ENCODE measurements around the gene SGF29.
"Not testable (repeated sequence)": the region's sequence is repeated elsewhere in the genome, so short reads cannot be mapped to it uniquely, and the experiment has no call there.

The SGF29 gene

DNA sequence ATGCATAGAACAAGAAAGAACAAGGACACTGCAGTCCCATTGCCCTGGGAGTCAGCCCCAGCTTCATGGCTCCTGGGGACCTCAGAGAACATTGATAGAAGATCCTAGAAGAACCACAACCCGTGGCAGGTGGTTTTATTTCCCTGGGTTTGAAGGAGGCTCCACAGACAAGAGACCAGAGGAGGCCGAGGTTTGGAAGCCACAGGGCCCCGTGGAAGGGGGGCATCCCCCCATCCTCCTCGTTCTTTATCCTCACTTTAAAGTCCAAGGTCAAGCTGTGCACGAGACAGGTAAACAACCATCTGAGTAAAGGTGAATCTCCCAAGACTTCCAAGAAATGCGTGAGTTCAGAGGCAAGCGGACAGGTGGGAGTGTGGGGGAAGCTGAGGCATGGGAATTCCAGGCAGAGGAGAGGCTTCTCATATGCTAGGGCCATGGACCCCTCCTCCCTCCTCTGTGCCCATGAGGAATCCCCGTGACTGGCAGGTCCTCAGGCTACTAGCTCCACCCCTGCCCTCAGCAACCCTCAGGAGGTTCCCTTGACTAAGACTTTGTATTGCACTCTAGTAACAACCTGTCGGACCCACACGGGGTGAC lies 57.0 kb downstream of the SGF29 start:
- DNase-seq (ENCODE audit: low read depth, low spot score) = no peak

DNA sequence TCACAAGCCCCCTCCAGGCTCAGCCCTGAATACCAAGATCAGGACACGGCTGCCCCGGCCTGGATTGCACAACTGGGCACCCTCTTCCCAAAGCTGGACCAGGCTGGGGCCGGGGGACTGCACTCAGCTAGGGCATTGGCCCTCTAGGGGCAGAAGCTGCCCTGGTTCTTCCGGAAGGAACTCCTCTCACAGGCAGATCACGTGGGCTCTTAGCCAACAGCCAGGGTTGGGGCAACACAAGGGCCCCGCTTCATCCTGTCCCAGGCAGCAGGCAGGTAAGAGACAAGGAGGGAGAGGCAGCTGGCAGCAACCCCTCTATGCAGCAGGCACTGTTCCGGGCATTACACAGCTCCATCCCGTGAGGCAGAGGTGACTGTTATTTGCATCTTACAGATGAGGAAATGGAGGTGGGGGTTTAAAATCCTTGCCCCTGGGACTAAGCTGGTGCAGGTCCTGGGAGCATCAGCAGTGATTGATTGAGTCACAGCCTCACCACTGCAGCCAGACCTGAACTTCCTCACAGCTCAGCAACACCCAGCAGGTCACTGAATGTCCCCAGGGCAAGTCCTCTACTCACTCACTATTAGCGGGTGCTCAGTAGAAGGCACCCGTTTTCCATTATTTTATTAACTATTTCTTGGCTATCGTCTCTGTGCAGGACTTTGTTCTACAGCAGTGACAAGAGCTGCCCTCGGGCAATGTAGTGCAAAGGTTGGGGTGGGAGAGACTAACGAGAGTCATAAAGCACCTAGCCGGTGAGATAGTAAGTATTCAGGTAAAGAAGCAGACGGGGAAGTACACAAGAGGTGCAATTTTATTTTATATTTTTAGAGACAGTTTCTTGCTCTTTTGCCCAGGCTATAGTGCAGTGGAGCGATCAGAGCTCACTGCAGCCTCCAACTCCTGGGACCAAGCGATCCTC lies 58.9 kb downstream of the SGF29 start:
- DNase-seq (ENCODE audit: low read depth, low spot score) = not testable (repeated sequence)

DNA sequence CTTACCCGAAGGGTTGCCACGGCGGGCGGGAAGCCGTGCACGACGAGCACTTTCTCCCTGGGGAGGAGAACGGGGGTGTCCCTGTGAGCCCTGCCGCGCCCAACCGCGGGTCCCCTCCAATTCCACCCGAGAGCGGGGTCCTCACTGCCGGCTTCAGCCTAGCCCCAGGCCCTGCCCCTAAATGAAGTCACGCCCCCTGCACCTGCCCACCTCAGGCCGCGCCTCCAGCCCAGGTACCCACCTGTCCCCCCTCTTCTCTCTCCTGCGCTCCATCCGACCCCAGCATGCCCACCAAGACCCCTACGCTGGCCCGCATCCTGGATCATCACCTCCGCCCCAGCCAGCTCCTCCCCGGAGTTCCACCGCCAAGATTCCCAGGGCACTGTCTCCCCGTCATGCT lies 60.2 kb downstream of the SGF29 start:
- not testable (repeated sequence) for DNase-seq (ENCODE audit: low read depth, low spot score)

DNA sequence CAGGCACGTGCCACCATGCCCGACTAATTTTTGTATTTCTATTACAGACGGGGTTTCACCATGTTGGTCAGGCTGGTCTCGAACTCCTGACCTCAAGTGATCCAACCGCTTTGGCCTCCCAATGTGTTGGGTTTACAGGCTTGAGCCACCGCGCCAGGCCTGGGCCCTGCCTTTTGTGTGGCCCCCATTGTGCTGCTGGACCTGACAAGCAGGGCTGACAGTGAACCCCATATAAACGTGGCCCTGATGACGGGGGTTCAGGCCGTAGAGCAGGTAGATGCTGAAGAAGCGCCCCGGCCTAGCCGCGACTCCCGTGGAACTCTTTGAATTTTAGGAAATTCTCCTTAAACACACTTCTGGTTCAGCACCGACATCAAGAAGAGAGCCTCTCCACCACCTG lies 60.8 kb downstream of the SGF29 start:
- DNase-seq (ENCODE audit: low read depth, low spot score) = not testable (repeated sequence)

DNA sequence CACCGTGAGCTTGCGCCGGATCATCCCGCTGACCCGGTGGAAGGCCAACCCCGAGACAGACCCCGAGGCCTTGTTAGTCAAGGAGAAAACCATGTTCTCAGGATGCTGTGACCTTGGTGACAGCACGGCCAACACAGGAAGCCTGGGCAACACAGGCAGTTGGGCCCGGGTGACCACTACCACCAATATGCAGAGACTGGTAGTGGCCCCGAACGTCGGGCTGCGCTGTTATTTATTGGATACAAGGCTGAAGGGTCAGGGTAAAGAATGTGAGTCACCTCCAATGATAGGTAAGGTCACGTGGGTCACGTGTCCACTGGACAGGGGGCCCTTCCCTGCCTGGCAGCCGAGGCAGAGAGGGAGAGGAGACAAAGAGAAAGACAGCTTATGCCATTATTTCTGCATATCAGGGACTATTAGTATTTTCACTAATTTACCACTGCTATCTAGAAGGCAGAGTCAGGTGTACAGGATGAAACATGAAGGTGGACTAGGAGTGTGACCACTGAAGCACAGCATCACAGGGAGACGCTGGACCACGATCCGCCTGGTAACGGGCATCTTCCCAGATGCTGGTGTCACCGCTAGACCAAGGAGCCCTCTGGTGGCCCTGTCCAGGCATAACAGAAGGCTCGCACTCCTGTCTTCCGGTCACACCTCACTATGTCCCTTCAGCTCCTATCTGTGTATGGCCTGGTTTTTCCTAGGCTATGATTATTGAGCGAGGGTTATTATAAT lies 61.9 kb downstream of the SGF29 start:
- peak; percentile 71 for DNase-seq (ENCODE audit: low read depth, low spot score)

DNA sequence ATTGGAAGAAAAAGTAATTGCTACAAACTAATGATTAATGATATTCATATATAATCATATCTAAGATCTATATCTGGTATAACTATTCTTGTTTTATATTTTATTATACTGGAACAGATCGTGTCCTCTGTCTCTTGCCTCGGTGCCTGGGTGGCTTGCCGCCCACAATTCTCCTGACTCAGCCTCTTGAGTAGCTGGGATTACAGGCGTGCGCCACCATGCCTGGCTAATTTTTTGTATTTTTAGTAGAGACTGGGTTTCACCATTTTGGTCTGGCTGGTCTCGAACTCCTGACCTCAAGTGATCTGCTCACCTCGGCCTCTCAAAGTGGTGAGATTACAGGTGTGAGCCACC lies 62.5 kb downstream of the SGF29 start:
- not testable (repeated sequence) for DNase-seq (ENCODE audit: low read depth, low spot score)

DNA sequence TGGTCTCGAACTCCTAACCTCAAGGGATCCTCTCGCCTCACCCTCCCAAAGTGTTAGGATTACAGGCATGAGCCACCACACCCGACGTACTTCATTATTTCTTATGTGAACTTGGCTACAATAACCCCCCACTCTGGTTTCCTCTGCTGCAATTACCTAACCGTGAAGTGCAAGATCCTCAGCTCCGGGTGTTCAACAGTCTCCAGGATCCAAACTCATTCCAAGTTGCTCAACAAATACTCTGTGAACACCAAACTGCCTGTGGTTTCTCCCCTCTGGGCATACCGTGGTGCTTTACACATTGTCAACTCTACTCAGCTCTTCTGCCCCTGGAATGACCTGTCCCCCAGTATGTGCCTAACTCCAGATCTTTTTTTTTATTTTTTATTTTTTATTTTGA lies 62.9 kb downstream of the SGF29 start:
- DNase-seq (ENCODE audit: low read depth, low spot score) = no peak

DNA sequence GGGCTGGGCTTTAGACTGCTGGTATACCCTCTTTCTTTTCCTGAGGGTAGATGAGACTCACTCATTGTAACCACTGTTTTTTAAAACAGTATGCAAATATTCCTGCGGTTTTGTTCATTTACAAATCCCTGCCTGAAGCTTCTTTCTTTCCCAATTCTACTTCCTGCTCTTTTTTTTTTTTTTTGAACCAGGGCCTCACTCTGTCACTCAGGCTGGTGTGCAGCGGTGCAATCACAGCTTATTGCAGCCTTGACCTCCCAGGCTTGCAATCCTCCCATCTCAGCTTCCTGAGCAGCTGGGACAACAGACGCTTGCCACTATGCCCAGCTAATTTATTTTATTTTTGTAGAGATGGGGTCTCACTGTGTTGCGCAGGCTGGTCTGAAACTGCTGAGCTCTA lies 64.2 kb downstream of the SGF29 start:
- peak; percentile 44 for DNase-seq (ENCODE audit: low read depth, low spot score)

DNA sequence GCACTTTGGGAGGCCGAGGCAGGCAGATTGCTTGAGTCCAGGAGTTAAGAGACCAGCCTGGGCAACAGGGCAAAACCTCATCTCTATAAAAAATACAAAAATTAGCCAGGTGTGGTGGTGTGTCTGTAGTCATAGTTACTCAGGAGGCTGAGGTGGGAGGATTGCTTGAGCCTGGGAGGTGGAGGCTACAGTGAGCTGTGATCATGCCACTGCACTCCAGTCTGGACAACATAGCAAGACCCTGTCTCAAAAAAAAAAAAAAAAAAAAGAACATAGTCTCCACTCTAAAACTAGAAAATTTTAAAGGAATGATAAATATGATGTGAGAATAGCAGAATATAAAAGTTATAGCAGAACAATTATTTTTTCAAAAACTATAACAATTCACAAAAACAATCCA lies 66.6 kb downstream of the SGF29 start:
- not testable (repeated sequence) for DNase-seq (ENCODE audit: low read depth, low spot score)

DNA sequence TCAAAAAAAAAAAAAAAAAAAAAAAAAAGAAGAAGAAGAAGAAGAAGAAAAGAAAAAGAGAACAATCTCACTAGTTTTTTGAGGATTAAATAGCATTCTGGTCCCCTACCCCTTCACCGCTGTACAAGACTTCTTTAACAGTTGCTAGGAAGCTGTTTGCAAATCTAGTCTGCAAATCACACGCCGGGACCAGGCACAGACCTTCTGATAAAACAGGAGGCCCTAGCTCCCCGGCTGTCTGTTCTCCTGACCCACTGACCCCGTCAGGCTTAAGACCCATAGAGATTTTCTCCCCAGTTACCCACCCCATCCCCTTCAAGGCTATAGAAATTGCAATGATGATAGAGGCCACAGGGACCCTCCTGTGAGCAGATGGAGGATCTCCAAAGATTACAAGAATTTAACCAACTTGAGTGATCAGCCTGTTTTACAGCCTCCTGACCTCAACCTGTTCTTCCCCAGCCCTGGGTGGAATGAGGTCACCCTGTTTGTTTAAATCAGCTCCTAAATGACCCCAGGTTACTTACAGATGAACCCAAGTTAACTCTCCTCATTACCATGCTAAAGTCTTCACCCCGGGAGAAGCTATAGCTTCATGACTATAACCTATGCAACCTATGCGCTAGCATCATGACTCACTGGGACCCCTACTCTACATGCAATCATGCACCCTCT lies 67.9 kb downstream of the SGF29 start:
- peak; percentile 26 for DNase-seq (ENCODE audit: low read depth, low spot score)

DNA sequence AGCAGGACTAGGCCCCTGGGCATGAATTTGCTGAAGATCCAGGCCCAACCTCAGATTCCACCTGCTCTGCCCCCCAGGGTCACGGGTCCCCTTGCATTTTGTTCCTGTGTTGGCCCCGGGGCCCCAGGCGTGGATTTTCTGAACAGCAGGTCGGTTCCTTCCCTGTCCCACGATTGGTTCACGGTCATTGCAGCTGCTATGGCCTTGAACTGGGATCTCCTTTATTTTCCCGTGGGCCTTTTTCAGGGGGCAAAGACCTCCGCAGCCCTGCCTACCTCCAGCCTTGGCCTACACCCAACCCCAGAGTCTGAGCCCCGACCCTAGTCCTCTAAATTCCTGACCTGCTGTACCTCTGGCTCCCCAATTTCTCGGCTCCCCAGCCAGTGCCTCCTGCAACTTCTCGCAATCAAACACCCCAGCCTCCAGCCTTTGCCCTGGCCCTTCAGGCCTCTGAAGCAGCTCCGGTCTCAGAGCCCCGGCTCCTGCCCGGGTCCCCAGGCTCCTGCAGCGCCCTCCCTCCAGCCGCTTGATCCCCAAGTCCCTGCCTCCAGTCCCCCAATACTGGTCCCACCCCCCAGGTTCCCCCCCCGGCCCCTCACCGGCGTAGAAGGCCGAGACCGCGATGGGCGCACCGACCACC lies 68.9 kb downstream of the SGF29 start:
- DNase-seq (ENCODE audit: low read depth, low spot score) = not testable (repeated sequence)

DNA sequence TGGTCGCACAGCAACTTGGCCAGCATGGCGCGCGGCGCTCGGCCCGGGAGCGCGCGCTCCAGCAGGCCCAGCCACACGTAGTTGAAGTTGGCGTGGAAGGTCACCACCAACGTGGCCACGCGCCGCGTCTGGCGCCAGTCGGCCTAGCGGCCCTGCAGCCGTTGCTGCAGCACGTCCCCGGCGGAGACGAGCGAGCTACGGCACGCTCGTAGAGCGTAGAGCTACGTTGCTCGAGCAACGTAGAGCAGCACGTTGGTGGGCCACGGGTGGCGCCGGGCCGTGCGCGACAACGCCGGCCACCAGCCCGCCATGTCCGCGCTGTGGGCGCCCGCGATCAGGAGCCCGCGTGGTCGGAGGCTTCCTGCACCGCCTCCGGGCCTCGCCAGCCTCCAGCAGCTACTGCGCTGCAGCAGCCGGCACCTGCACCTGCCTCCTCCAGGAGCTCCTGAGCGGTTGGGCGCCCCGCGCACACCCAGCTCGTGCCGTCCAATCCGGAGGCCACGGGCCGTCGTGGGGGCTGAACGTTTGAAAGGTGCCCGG lies 69.5 kb downstream of the SGF29 start:
- peak; percentile 71 for DNase-seq (ENCODE audit: low read depth, low spot score)

DNA sequence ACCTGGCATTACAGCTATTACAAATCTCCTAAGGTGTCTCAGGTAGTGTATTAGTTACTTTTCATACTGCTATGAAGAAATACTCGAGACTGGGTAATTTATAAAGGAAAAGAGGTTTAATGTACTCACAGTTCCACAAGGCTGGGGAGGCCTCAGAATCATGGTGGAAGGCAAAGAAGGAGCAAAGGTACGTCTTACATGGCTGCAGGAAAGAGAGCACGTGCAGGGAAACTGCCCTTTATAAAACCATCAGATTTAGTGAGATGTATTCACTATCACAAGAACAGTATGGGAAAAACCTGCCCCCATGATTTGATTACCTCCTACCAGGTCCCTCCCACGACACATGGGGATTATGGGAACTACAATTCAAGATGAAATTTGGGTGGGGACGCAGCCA lies 77.2 kb downstream of the SGF29 start:
- not testable (repeated sequence) for DNase-seq (ENCODE audit: low read depth, low spot score)

DNA sequence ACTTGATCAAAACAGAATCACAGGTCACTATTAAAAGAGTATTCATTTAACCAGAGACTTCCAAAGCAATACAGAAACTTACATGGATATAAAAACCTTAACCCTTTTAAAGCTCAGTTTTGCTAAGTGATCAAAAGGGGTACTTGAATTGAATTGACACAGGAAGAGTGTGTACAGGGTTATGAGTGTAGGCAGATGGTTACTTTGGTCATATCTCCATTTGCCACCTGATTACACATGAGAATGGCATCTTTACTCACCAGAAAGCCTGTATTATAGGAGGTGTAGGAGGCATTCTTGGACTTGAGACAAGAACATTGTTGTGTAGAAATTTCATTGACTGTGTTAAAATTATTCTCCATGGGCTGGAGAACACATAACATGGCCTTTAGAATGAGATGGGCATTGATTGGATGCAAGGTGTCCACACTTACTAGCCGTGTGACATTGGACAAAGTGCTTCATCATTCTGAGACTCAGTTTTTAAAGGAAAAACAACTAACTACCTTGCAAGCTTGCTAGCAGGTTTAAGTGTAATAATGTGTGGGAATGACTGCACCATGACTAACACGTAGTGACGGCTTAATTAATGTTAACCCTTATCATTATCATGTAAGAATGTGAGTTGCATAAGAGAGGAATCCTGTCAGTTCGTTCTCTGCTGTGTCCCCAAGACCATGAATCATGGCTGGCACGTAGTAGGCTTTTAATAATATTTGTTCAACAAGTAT lies 82.5 kb downstream of the SGF29 start:
- not testable (repeated sequence) for DNase-seq (ENCODE audit: low read depth, low spot score)

DNA sequence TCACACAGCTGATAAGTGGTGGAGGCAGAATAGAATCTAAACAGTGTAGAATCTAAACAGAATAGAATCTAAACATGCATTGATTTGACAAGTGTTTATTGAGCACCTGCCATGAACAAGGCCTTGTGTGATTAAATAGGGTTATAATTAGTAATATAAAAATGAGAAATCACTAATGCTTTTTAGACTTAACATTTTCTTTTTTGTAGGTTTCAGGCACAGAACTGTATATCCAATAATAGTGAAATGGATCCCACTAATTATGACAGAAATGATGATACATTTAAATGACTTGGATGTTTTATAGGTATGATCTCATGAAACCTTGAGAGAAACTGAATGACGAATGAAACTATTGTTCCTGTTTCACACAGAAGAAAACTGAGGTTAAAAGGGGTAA lies 84.0 kb downstream of the SGF29 start, which contains the start of gene NPIPB8:
Gene NPIPB8, plus strand, starts transcription at position 301 of the 400 bp plus-strand sequence. CDS start 296 bp downstream, outside the sequence.
- not testable (repeated sequence) for DNase-seq (ENCODE audit: low read depth, low spot score)

DNA sequence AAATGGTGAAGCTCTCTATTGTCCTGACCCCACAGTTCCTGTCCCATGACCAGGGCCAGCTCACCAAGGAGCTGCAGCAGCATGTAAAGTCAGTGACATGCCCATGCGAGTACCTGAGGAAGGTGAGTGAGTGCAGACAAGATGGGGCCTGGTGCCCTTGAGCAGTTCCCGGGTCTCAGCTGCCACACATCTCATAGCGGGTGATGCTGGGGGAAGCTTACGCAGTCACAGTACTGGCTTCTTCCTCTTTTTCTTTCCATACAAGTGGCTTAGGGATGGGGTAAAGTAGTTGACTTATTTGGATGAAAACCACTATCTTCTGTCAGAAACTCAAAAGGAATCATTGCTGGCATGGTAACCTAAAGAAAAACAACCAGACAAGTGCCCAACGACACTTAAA lies 84.6 kb downstream of the SGF29 start:
- not testable (repeated sequence) for DNase-seq (ENCODE audit: low read depth, low spot score)

DNA sequence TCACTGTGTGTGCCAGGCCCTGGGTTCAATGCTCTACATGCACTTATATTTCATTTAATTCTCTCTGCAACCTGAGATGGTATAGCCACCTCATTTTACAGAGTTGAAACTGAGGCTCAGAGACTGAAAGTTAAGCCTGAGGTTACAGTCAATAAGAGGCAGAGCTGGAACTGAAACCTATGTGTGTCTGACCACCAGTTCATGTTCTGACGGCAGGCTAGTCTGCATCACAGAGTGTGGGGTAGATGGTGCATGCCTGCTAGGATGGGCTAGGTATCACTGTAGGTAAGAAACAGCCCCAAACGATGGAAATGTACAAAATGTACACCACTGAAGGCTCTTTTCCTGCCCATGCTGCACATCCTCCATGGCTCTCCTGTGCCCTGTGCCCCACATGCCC lies 86.2 kb downstream of the SGF29 start:
- DNase-seq (ENCODE audit: low read depth, low spot score) = not testable (repeated sequence)

All from ELF-1 (cell line).